ENCODE measurements around the gene SFXN2. TPM values are rescaled to one million over a fixed set of nuclear protein-coding genes. Genes with fewer than 3 reads are reported as not detected.
A peak's percentile ranks its signal among the peaks of the same experiment; 100 is the strongest.

The SFXN2 gene
- total RNA-seq, 4 donors from 2014 or later, result 1.9 to 5.6 (median 3.1) TPM

- H3K4me3 ChIP-seq, result no peak overlapping the region
- H3K4me1 ChIP-seq, result peaks cover 44% of the 10 kb centered on the region
- TF ChIP-seq EP300 (IDR thresholded peaks at IDR 0.05) (no peak), POLR2A (IDR thresholded peaks at IDR 0.05) (no peak), CTCF (IDR thresholded peaks at IDR 0.05) (no peak), POLR2AphosphoS5 (IDR thresholded peaks at IDR 0.05) (no peak)
- peak overlapping the region; percentile 31 for H3K27ac ChIP-seq
- no peak for DNase-seq (ENCODE audit: low spot score in 2 of 2)
- 95% methylated on average over 3 of the region's 3 CpGs for WGBS
- H3K36me3 ChIP-seq, result no peaks in the 10 kb centered on the region
- no peaks in the 10 kb centered on the region for H3K9me3 ChIP-seq
- no peaks in the 10 kb centered on the region for H3K27me3 ChIP-seq
Observed at GRCh38 chr10:102759497-102760210, 45.2 kb downstream of the SFXN2 start.

- peaks cover 49% of the 10 kb centered on the region for H3K4me1 ChIP-seq
- 94% methylated on average over 4 of the region's 4 CpGs for WGBS
- TF ChIP-seq EP300 (IDR thresholded peaks at IDR 0.05) (no peak), POLR2AphosphoS5 (IDR thresholded peaks at IDR 0.05) (no peak), CTCF (IDR thresholded peaks at IDR 0.05) (no peak), POLR2A (IDR thresholded peaks at IDR 0.05) (no peak)
- H3K36me3 ChIP-seq, result no peaks in the 10 kb centered on the region
- no peak overlapping the region for H3K27ac ChIP-seq
- no peak overlapping the region for H3K4me3 ChIP-seq
- no peaks in the 10 kb centered on the region for H3K27me3 ChIP-seq
- DNase-seq (ENCODE audit: low spot score in 2 of 2), result no peak
- H3K9me3 ChIP-seq, result no peaks in the 10 kb centered on the region
Observed at GRCh38 chr10:102761981-102762380, 47.5 kb downstream of the SFXN2 start.

GRCh38 chr10:102762401-102763015 lies 48.1 kb downstream of the SFXN2 start:
- 80% methylated on average over 7 of the region's 7 CpGs for WGBS
- no peaks in the 10 kb centered on the region for H3K36me3 ChIP-seq
- H3K9me3 ChIP-seq, result no peaks in the 10 kb centered on the region
- H3K4me3 ChIP-seq, result no peak overlapping the region
- H3K27me3 ChIP-seq, result no peaks in the 10 kb centered on the region
- no peak overlapping the region for H3K27ac ChIP-seq
- no peak for DNase-seq (ENCODE audit: low spot score in 2 of 2)
- no peak for TF ChIP-seq POLR2A (IDR thresholded peaks at IDR 0.05)
- no peak for TF ChIP-seq CTCF (IDR thresholded peaks at IDR 0.05)
- TF ChIP-seq POLR2AphosphoS5 (IDR thresholded peaks at IDR 0.05), result no peak
- TF ChIP-seq EP300 (IDR thresholded peaks at IDR 0.05), result no peak
- H3K4me1 ChIP-seq, result peaks cover 53% of the 10 kb centered on the region

GRCh38 chr10:102763037-102763607 lies 48.7 kb downstream of the SFXN2 start:
- Histone ChIP-seq H3K4me1 (peaks cover 57% of the 10 kb centered on the region), H3K27ac (no peak overlapping the region), H3K4me3 (no peak overlapping the region), H3K36me3 (no peaks in the 10 kb centered on the region), H3K9me3 (no peaks in the 10 kb centered on the region), H3K27me3 (no peaks in the 10 kb centered on the region)
- TF ChIP-seq EP300 (IDR thresholded peaks at IDR 0.05), result no peak
- 79% methylated on average over 7 of the region's 7 CpGs for WGBS
- no peak for DNase-seq (ENCODE audit: low spot score in 2 of 2)

- H3K4me1 ChIP-seq, result peaks cover 57% of the 10 kb centered on the region
- H3K27ac ChIP-seq, result peak overlapping the region; percentile 42
- no peak overlapping the region for H3K4me3 ChIP-seq
- no peaks in the 10 kb centered on the region for H3K27me3 ChIP-seq
- DNase-seq (ENCODE audit: low spot score in 2 of 2), result no peak
- no peaks in the 10 kb centered on the region for H3K9me3 ChIP-seq
- WGBS, result 34% methylated on average over 6 of the region's 6 CpGs
- TF ChIP-seq CTCF (IDR thresholded peaks at IDR 0.05), result no peak
- no peak for TF ChIP-seq EP300 (IDR thresholded peaks at IDR 0.05)
- TF ChIP-seq POLR2AphosphoS5 (IDR thresholded peaks at IDR 0.05), result no peak
- TF ChIP-seq POLR2A (IDR thresholded peaks at IDR 0.05), result no peak
- no peaks in the 10 kb centered on the region for H3K36me3 ChIP-seq
Observed at GRCh38 chr10:102764470-102765161, 50.2 kb downstream of the SFXN2 start.
